ENCODE measurements around the gene ESPL1. TPM values are rescaled to one million over a fixed set of nuclear protein-coding genes. Genes with fewer than 3 reads are reported as not detected.

Gene ESPL1
- total and polyA plus RNA-seq, 2 of the 8 experiments (the other 6 are each of a cell fraction or from before 2014, with no cell fraction given) = 31.8 to 52.7 TPM

GRCh38 chr12:53229454-53229853, 38.6 kb upstream of the ESPL1 start:
- no peak overlapping the region for H2BK5ac ChIP-seq (ENCODE audit: low read depth, low read length)
- no peak overlapping the region for H4K5ac ChIP-seq (ENCODE audit: insufficient read length, low read depth, low read length)
- no peak overlapping the region for H2AK5ac ChIP-seq (ENCODE audit: low read depth, low read length)
- H3K18ac ChIP-seq (ENCODE audit: extremely low read depth, low read length) = no peak overlapping the region
- peaks cover 32 to 61% (median 43%) of the 10 kb centered on the region in 4 experiments for H3K4me1 ChIP-seq (replicated peaks in 1 of 4; ENCODE audit: control insufficient read depth in 3 of 4, insufficient read depth in 4 of 4, low read length in 3 of 4)
- no peak overlapping the region for H3K56ac ChIP-seq (replicated peaks; ENCODE audit: insufficient read length, low read depth, low read length)
- H3K27me3 ChIP-seq (replicated peaks in 1 of 4; ENCODE audit: control insufficient read depth in 3 of 4, extremely low read depth in 1 of 4, insufficient read depth in 3 of 4, low read length in 3 of 4) = no peaks in the 10 kb centered on the region
- no peak overlapping the region for H3K14ac ChIP-seq (ENCODE audit: insufficient read length)
- POLR2A ChIA-PET (ENCODE audit: partially characterized antibody) = interaction anchor here (1.2 to 12.4 kb wide), 3 partner anchors 10 to 272 kb away, joined by 4 to 151 read pairs (median 4); partner anchors contain the start of gene TARBP2
- H4K20me1 ChIP-seq (replicated peaks in 1 of 2; ENCODE audit: control insufficient read depth in 1 of 2, insufficient read depth in 2 of 2, low read length in 2 of 2) = no peaks in the 10 kb centered on the region
- no peaks in the 10 kb centered on the region for H3K79me1 ChIP-seq (ENCODE audit: low read depth, low read length)
- H3K4ac ChIP-seq (replicated peaks; ENCODE audit: insufficient read length, low read depth, low read length) = no peak overlapping the region
- H2BK120ac ChIP-seq (replicated peaks; ENCODE audit: low read depth, low read length) = no peak overlapping the region
- DNase-seq (ENCODE audit: low read depth in 1 of 2, low spot score in 2 of 2) = no peak
- no peak overlapping the region for H4K8ac ChIP-seq (ENCODE audit: extremely low read depth, insufficient read depth, low read length)
- 96% methylated on average over 2 of the region's 2 CpGs; no CpG with 5 or more reads in 1 of the 2 experiments for WGBS, 2 experiments (ENCODE audit: extremely low coverage in 1 of 2, insufficient coverage in 1 of 2, insufficient read length in 1 of 2, insufficient replicate concordance in 2 of 2, low coverage in 1 of 2, low lambda C conversion rate in 2 of 2, missing lambda C conversion rate in 1 of 2)
- H2BK12ac ChIP-seq (ENCODE audit: low read depth, low read length) = peak overlapping the region; percentile 21; the same call in 1 of the 2 replicates
- no peak overlapping the region; a peak in 1 of 8 replicates for H3K4me3 ChIP-seq (ENCODE audit: extremely low read depth in 1 of 4, insufficient read depth in 2 of 4, low read depth in 3 of 4, low read length in 4 of 4)
- no peak for FAIRE-seq
- peaks cover 16% of the 10 kb centered on the region for H3K23me2 ChIP-seq (ENCODE audit: low read depth, low read length)
- H3K23ac ChIP-seq (ENCODE audit: insufficient read length) = no peak overlapping the region
- H2BK15ac ChIP-seq (ENCODE audit: low read length) = no peak overlapping the region
- 0 out of 2 replicates have a peak overlapping the region, but pooled peaks have one; percentile 56 for H2BK20ac ChIP-seq (ENCODE audit: low read length)
- H4K91ac ChIP-seq (replicated peaks; ENCODE audit: insufficient read length, low read length) = no peak overlapping the region
- H3K36me3 ChIP-seq (ENCODE audit: control insufficient read depth in 2 of 4, insufficient read depth in 4 of 4, low read length in 3 of 4) = no peaks in the 10 kb centered on the region; a peak in 1 of 8 replicates
- no peaks in the 10 kb centered on the region for H3K9me3 ChIP-seq (ENCODE audit: insufficient read depth in 2 of 2, low read depth in 1 of 2, low read length in 1 of 2)
- TF ChIP-seq BRCA1 (IDR thresholded peaks at IDR 0.05; ENCODE audit: low read depth, low read length) (no peak), TEAD4 (IDR thresholded peaks at IDR 0.05; ENCODE audit: low read depth, low read length) (0 out of 2 replicates have a peak, but pooled peaks have one; percentile 17), GTF2F1 (IDR thresholded peaks at IDR 0.05; ENCODE audit: borderline replicate concordance, low read depth, low read length) (no peak), YY1 (IDR thresholded peaks at IDR 0.05; ENCODE audit: low read depth, low read length) (no peak)
- H3K27ac ChIP-seq (ENCODE audit: low read depth, low read length) = no peak overlapping the region
- no peak overlapping the region for H2AFZ ChIP-seq (ENCODE audit: low read length)
- CTCF ChIA-PET (ENCODE audit: partially characterized antibody) = interaction anchor here (0.8 to 23.5 kb wide), 7 partner anchors 12 to 69 kb away, joined by 3 to 535 read pairs (median 7); partner anchors contain the start of genes ESPL1 and ITGB7
- no peak overlapping the region for H3K9ac ChIP-seq (replicated peaks in 1 of 4; ENCODE audit: extremely low read depth in 1 of 4, low read depth in 3 of 4, low read length in 3 of 4)
- peaks cover 0 to 13% of the 10 kb centered on the region in 2 experiments; a peak in 1 of 4 replicates for H3K79me2 ChIP-seq (ENCODE audit: control insufficient read depth in 1 of 2, insufficient read depth in 2 of 2, low read length in 2 of 2)
- peak overlapping the region in 1 of 2 experiments; percentile 92; a peak in 3 of 4 replicates for H3K4me2 ChIP-seq (ENCODE audit: insufficient read depth in 1 of 2, low read depth in 2 of 2, low read length in 2 of 2)
